HEK293 (cell line): Measurements from ENCODE around the gene ABCA12.
"Not testable (repeated sequence)": the region's sequence is repeated elsewhere in the genome, so short reads cannot be mapped to it uniquely, and the experiment has no call there.

Experiments used
- CTCF ChIA-PET: fragments of 350-600 bp; formaldehyde crosslinking; extraction: SDS; loops from one replicate; lab custom pipeline; 2021; ENCODE audit warnings: antibody characterized with exemption; lab: Yijun Ruan, JAX
- POLR2A ChIA-PET: fragments of 300-600 bp; formaldehyde crosslinking; extraction: SDS; loops from one replicate; lab custom pipeline; 2020; ENCODE audit warnings: antibody characterized with exemption, inconsistent platforms; lab: Yijun Ruan, JAX
- H3K27ac ChIP-seq: fragments of 200-500 bp; sonication (Bioruptor generic); 2 replicates; pipeline ENCODE4 v1.5.1; 2014; ENCODE audit warnings: low read depth, low read length, control low read depth, inconsistent platforms; ENCODE audit errors: extremely low read depth
- H3K36me3 ChIP-seq, 2 experiments: fragments of 200-500 bp in 1 of 2; sonication (Bioruptor generic) in 1 of 2; 1 replicate in 1 of 2; 2 replicates in 1 of 2; pipeline ENCODE4 v1.5.1; 2014 to 2017; ENCODE audit warnings: inconsistent platforms in 2 of 2, low read length in 2 of 2; ENCODE audit not compliant: control insufficient read depth in 2 of 2, insufficient read depth in 1 of 2
- H3K4me1 ChIP-seq: fragments of 200-500 bp; sonication (Bioruptor generic); 2 replicates; pipeline ENCODE4 v1.5.1; 2014; ENCODE audit warnings: mild to moderate bottlenecking, low read length, inconsistent platforms; ENCODE audit not compliant: control insufficient read depth, insufficient read depth
- H3K4me3 ChIP-seq: 2 replicates; pipeline ENCODE4 v1.5.1; 2011; ENCODE audit warnings: low read depth, mild to moderate bottlenecking, control low read depth, low read length, moderate library complexity
- H3K9me3 ChIP-seq: fragments of 200-500 bp; sonication (Bioruptor generic); 2 replicates; pipeline ENCODE4 v1.5.1; 2014; ENCODE audit warnings: low read depth, low read length, inconsistent platforms; ENCODE audit not compliant: control insufficient read depth, insufficient read depth
- FEZF1 ChIP-seq: fragments of 450-650 bp; formaldehyde crosslinking; IDR thresholded peaks from 2 replicates; pipeline ENCODE4 v1.5.1; 2016; ENCODE audit warnings: missing biosample characterization, missing genetic modification characterization
- MYNN ChIP-seq: fragments of 450-650 bp; formaldehyde crosslinking; IDR thresholded peaks from 2 replicates; pipeline ENCODE4 v1.5.1; 2016; ENCODE audit warnings: missing biosample characterization, missing genetic modification characterization, borderline replicate concordance
- OVOL3 ChIP-seq: fragments of 450-650 bp; formaldehyde crosslinking; IDR thresholded peaks from 2 replicates; pipeline ENCODE4 v1.5.1; 2016; ENCODE audit warnings: missing biosample characterization, missing genetic modification characterization
- PRDM1 ChIP-seq: fragments of 450-650 bp; formaldehyde crosslinking; IDR thresholded peaks from 2 replicates; pipeline ENCODE4; 2016; ENCODE audit warnings: missing biosample characterization, missing genetic modification characterization
- SCRT1 ChIP-seq: fragments of 450-650 bp; formaldehyde crosslinking; IDR thresholded peaks from 2 replicates; pipeline ENCODE4 v1.5.1; 2016; ENCODE audit warnings: missing biosample characterization, missing genetic modification characterization, borderline replicate concordance
- WT1 ChIP-seq: fragments of 450-650 bp; formaldehyde crosslinking; IDR thresholded peaks from 2 replicates; pipeline ENCODE4 v1.5.1; 2016; ENCODE audit warnings: missing biosample characterization, missing genetic modification characterization
- YY1 ChIP-seq: fragments of 450-650 bp; formaldehyde crosslinking; IDR thresholded peaks from 2 replicates; pipeline ENCODE4 v1.5.1; 2018; ENCODE audit warnings: missing biosample characterization, missing genetic modification characterization
- ZIC2 ChIP-seq: fragments of 450-650 bp; formaldehyde crosslinking; IDR thresholded peaks from 2 replicates; pipeline ENCODE4 v1.5.1; 2016; ENCODE audit warnings: missing biosample characterization, missing genetic modification characterization
- ZNF341 ChIP-seq: fragments of 450-650 bp; formaldehyde crosslinking; IDR thresholded peaks from 2 replicates; pipeline ENCODE4; 2016; ENCODE audit warnings: low read depth, missing biosample characterization, missing genetic modification characterization
- ZNF37A ChIP-seq: fragments of 450-650 bp; IDR thresholded peaks from 2 replicates; pipeline ENCODE4 v1.5.1; 2018; ENCODE audit warnings: missing biosample characterization, missing genetic modification characterization
- ZNF555 ChIP-seq: fragments of 450-650 bp; formaldehyde crosslinking; conservative IDR thresholded peaks from 2 replicates; pipeline ENCODE4 v1.5.1; 2017; ENCODE audit warnings: missing biosample characterization, mild to moderate bottlenecking, missing genetic modification characterization, inconsistent platforms
- ZNF837 ChIP-seq: fragments of 450-650 bp; formaldehyde crosslinking; IDR thresholded peaks from 2 replicates; pipeline ENCODE4 v1.5.1; 2016; ENCODE audit warnings: missing biosample characterization, missing genetic modification characterization
- ZNF843 ChIP-seq: fragments of 450-650 bp; formaldehyde crosslinking; IDR thresholded peaks from 2 replicates; pipeline ENCODE4 v1.5.1; 2016; ENCODE audit warnings: missing biosample characterization, missing genetic modification characterization
- TF ChIP-seq, protein P1 (sequence below): fragments of 450-650 bp; formaldehyde crosslinking; IDR thresholded peaks from 2 replicates; pipeline ENCODE4 v1.5.1; 2017; ENCODE audit warnings: missing biosample characterization, missing genetic modification characterization
- TF ChIP-seq, protein P2 (sequence below): fragments of 450-650 bp; formaldehyde crosslinking; IDR thresholded peaks from 2 replicates; pipeline ENCODE4 v1.5.1; 2016; ENCODE audit warnings: missing biosample characterization, missing genetic modification characterization
- TF ChIP-seq, protein P3 (sequence below): fragments of 450-650 bp; formaldehyde crosslinking; IDR thresholded peaks from 2 replicates; pipeline ENCODE4 v1.5.1; 2016; ENCODE audit warnings: missing biosample characterization, missing genetic modification characterization, borderline replicate concordance

ABCA12 gene

DNA sequence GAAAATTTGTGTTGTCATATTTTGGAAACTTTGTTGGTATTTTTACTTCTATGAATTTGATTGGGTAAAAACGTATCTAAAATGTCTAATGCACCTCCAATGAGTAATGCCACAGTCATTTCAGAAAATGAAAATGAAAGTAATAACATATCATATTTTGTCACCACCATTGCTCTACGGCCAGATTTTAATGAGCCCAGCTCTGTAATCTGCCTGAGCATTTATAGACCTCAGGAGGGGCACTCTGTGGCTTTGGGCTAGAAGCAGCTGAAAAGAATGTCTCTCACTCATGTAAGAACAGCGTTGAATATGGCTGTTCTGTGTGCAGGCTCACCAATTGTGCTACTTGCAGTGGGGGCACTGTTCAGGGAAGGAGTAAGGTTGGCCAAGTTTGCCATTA is 32.7 kb upstream of the ABCA12 start:
- CTCF ChIA-PET: interaction anchor here (0.7 kb wide), 1 partner anchor 261 kb away, joined by 3 read pairs; no protein-coding TSS in a partner anchor
- Histone ChIP-seq H3K36me3 (no peaks in the 10 kb centered on the region), H3K27ac (no peak overlapping the region), H3K4me3 (no peak overlapping the region), H3K9me3 (no peaks in the 10 kb centered on the region), H3K4me1 (no peaks in the 10 kb centered on the region)
- POLR2A ChIA-PET: no interaction called here
- no peak for TF ChIP-seq YY1 (tag by site-specific recombination)
- TF ChIP-seq ZNF555 (tag by site-specific recombination): no peak
- no peak for TF ChIP-seq MYNN (tag by site-specific recombination)
- no peak for TF ChIP-seq WT1 (tag by site-specific recombination)
- no peak for TF ChIP-seq PRDM1 (tag by site-specific recombination)
- TF ChIP-seq ZNF341 (tag by site-specific recombination): 0 out of 2 replicates have a peak, but pooled peaks have one; percentile 21
- no peak for TF ChIP-seq ZNF837 (tag by site-specific recombination)
- no peak for TF ChIP-seq ZIC2 (tag by site-specific recombination)
- TF ChIP-seq ZNF37A (tag by site-specific recombination): no peak

DNA sequence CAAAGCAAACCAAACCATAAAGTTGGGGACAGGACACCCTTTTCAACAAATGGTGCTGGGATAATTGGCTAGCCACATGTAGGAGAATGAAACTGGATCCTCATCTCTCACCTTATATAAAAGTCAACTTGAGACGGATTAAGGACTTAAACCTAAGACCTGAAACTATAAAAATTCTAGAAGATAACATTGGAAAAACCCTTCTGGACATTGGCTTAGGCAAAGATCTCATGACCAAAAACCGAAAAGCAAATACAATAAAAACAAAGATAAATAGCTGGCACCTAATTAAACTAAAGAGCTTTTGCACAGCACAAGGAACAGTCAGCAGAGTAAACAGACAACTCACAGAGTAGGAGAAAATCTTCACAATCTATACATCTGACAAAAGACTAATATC is 28.1 kb upstream of the ABCA12 start:
- H3K9me3 ChIP-seq, H3K27ac ChIP-seq, H3K4me1 ChIP-seq, H3K36me3 ChIP-seq, CTCF ChIA-PET, POLR2A ChIA-PET, H3K4me3 ChIP-seq: not testable (repeated sequence)
- TF ChIP-seq ZNF843 (peak; percentile 81), OVOL3 (tag by site-specific recombination) (peak; percentile 70; the same call in 1 of the 2 replicates), FEZF1 (peak; percentile 76), SCRT1 (tag by site-specific recombination) (peak; percentile 61; the same call in 1 of the 2 replicates)
- TF ChIP-seq, protein P1, sequence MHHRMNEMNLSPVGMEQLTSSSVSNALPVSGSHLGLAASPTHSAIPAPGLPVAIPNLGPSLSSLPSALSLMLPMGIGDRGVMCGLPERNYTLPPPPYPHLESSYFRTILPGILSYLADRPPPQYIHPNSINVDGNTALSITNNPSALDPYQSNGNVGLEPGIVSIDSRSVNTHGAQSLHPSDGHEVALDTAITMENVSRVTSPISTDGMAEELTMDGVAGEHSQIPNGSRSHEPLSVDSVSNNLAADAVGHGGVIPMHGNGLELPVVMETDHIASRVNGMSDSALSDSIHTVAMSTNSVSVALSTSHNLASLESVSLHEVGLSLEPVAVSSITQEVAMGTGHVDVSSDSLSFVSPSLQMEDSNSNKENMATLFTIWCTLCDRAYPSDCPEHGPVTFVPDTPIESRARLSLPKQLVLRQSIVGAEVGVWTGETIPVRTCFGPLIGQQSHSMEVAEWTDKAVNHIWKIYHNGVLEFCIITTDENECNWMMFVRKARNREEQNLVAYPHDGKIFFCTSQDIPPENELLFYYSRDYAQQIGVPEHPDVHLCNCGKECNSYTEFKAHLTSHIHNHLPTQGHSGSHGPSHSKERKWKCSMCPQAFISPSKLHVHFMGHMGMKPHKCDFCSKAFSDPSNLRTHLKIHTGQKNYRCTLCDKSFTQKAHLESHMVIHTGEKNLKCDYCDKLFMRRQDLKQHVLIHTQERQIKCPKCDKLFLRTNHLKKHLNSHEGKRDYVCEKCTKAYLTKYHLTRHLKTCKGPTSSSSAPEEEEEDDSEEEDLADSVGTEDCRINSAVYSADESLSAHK: 0 out of 2 replicates have a peak, but pooled peaks have one; percentile 54
- TF ChIP-seq, protein P2, sequence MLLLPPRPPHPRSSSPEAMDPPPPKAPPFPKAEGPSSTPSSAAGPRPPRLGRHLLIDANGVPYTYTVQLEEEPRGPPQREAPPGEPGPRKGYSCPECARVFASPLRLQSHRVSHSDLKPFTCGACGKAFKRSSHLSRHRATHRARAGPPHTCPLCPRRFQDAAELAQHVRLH (tag by site-specific recombination): peak; percentile 78; the same call in 1 of the 2 replicates
- TF ChIP-seq, protein P3, sequence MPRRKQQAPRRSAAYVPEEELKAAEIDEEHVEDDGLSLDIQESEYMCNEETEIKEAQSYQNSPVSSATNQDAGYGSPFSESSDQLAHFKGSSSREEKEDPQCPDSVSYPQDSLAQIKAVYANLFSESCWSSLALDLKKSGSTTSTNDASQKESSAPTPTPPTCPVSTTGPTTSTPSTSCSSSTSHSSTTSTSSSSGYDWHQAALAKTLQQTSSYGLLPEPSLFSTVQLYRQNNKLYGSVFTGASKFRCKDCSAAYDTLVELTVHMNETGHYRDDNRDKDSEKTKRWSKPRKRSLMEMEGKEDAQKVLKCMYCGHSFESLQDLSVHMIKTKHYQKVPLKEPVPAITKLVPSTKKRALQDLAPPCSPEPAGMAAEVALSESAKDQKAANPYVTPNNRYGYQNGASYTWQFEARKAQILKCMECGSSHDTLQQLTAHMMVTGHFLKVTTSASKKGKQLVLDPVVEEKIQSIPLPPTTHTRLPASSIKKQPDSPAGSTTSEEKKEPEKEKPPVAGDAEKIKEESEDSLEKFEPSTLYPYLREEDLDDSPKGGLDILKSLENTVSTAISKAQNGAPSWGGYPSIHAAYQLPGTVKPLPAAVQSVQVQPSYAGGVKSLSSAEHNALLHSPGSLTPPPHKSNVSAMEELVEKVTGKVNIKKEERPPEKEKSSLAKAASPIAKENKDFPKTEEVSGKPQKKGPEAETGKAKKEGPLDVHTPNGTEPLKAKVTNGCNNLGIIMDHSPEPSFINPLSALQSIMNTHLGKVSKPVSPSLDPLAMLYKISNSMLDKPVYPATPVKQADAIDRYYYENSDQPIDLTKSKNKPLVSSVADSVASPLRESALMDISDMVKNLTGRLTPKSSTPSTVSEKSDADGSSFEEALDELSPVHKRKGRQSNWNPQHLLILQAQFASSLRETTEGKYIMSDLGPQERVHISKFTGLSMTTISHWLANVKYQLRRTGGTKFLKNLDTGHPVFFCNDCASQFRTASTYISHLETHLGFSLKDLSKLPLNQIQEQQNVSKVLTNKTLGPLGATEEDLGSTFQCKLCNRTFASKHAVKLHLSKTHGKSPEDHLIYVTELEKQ (tag by site-specific recombination): peak; percentile 37; the same call in 1 of the 2 replicates

DNA sequence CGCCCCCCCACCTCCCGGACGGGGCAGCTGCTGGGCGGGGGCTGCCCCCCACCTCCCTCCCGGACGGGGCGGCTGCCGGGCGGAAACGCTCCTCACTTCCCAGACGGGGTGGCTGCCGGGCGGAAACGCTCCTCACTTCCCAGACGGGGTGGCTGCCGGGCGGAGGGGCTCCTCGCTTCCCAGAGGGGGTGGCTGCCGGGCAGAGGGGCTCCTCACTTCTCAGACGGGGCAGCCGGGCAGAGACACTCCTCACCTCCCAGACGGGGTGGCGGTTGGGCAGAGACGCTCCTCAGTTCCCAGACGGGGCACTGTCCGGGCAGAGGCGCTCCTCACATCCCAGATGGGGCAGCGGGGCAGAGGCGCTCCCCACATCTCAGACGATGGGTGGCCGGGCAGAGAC is 24.9 kb upstream of the ABCA12 start:
- H3K4me3 ChIP-seq, POLR2A ChIA-PET, H3K4me1 ChIP-seq, H3K27ac ChIP-seq, H3K36me3 ChIP-seq, H3K9me3 ChIP-seq, CTCF ChIA-PET: not testable (repeated sequence)
